HAP-1 (cell line): ENCODE results near the gene PARPBP.
"Not testable (repeated sequence)": the region's sequence is repeated elsewhere in the genome, so short reads cannot be mapped to it uniquely, and the experiment has no call there.

Experiments used
- DNase-seq, 2 experiments: peaks; one replicate each; pipeline ENCODE4 v3.0.0-alpha.2; 2016 to 2020; ENCODE audit warnings: low spot score in 2 of 2
- H3K27me3 ChIP-seq: fragments of 250-450 bp; sonication (Bioruptor Pico); 2 replicates; pipeline ENCODE4 v1.5.1; 2020; ENCODE audit warnings: low read depth, mild to moderate bottlenecking, moderate library complexity
- H3K36me3 ChIP-seq: fragments of 250-450 bp; sonication (Bioruptor Pico); replicated peaks from 2 replicates; pipeline ENCODE4 v1.5.1; 2020; ENCODE audit warnings: mild to moderate bottlenecking
- H3K4me1 ChIP-seq: fragments of 250-450 bp; sonication (Bioruptor Pico); 2 replicates; pipeline ENCODE4 v1.5.1; 2020; ENCODE audit warnings: mild to moderate bottlenecking
- H3K4me3 ChIP-seq: fragments of 250-450 bp; sonication (Bioruptor Pico); 2 replicates; pipeline ENCODE4 v1.5.1; 2020; ENCODE audit warnings: mild to moderate bottlenecking, moderate library complexity
- H3K9me3 ChIP-seq: fragments of 250-450 bp; sonication (Bioruptor Pico); 2 replicates; pipeline ENCODE4 v1.5.1; 2020; ENCODE audit warnings: mild to moderate bottlenecking, moderate library complexity
- in situ Hi-C: fragments of 300-500 bp; cut with MboI; formaldehyde crosslinking; loops from 3 replicates; pipeline ENCODE4 v1.14.3; 2020; ENCODE audit warnings: low sequenced_read_pairs, inconsistent platforms, mixed read lengths

PARPBP gene, protein sequence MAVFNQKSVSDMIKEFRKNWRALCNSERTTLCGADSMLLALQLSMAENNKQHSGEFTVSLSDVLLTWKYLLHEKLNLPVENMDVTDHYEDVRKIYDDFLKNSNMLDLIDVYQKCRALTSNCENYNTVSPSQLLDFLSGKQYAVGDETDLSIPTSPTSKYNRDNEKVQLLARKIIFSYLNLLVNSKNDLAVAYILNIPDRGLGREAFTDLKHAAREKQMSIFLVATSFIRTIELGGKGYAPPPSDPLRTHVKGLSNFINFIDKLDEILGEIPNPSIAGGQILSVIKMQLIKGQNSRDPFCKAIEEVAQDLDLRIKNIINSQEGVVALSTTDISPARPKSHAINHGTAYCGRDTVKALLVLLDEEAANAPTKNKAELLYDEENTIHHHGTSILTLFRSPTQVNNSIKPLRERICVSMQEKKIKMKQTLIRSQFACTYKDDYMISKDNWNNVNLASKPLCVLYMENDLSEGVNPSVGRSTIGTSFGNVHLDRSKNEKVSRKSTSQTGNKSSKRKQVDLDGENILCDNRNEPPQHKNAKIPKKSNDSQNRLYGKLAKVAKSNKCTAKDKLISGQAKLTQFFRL

DNA sequence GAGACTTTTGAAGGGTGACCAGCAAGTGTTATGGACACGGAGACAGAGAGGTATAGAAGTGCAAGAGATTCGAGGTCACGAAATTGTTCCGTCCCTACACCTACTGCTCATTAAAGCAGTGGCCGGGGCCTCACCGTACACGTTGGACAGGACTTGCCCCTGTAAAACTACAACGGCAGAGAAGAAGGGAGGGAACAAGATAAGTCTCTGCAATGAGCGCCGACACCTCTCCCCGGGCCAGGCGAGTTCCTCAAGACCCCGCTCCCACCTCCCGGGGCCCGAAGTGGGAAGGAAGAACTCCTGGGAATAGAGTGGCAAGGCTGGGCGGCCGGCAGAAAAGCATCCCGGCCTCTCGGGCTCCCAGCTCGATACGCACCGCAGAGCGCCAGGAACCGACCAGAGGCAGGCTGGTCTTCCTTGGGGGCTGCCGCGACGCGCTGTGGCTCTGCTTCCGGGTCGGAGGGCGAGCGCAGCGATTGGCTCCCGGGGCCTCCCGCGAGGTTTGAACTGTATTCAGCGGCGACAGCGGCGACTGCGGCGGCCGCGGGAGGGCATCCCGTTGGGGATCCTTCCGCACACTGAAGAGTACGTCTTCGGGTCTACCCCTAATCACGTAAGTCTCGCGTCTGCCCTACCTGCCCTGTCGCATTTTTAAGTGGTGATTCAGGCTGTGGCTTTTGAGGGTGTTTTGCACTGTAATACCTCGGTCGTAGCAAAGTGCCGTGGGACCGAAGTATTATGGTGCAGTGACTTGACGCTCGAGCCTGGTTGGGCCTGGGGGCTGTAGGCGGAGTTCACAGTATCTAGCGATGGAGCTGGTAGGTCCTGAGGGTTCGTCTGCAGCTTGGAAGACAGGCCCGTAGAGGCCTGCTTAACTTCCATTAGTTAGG, at the start of gene PARPBP, which contains the start of gene NUP37:
TSS of gene PARPBP (plus strand) at position 510 of the 890 bp plus-strand sequence. CDS start 3,706 bp downstream, outside the sequence.
TSS of gene NUP37 (minus strand) at position 441 of the 890 bp plus-strand sequence. CDS start 1,596 bp downstream, outside the sequence.
- DNase-seq: peak; percentile 86 to 94
- peaks cover 35% of the 10 kb centered on the region for H3K36me3 ChIP-seq
- no peaks in the 10 kb centered on the region for H3K9me3 ChIP-seq
- H3K27me3 ChIP-seq: no peaks in the 10 kb centered on the region
- H3K4me3 ChIP-seq: peak within 1 kb of the TSS; percentile 81
- in situ Hi-C loops: no loop called here
- H3K4me1 ChIP-seq: peaks cover 14% of the 10 kb centered on the region

DNA sequence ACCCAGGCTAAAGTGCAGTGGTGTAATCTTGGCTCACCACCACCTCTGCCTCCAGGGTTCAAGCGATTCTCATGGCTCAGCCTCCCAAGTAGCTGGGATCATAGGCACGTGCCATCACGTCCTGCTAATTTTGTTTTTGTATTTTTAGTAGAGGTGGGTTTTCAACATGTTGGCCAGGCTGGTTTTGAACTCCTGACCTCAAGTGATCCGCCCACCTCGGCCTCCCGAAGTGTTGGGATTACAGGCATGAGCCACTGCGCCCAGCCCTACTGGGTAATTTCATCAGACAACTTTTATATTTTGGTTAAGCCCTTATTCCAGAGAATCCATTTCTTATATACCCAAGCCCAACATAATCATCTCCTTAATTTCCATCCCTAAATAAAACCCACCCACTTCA, 47.9 kb upstream of the PARPBP start:
- DNase-seq, H3K4me1 ChIP-seq, in situ Hi-C loops, H3K27me3 ChIP-seq, H3K9me3 ChIP-seq, H3K4me3 ChIP-seq, H3K36me3 ChIP-seq: not testable (repeated sequence)

DNA sequence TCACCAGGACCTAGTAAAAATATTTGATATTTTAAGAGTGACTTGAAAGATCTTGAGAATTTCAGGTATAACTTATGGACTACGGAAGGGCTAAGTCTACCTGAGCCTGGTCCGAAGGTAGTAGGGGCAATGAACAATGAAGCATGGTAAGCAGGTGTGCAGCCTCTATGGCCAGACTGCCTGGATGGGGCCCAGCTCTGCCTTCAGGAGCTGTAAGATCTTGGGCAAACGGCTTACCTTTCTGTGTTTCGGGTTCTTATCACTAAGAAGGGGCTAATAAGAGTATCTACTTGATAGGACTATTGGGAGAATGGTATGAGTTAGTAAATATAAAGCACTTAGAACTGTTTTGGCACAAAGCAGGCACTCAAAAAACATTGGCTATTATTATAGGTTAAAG, 39.1 kb upstream of the PARPBP start:
- H3K4me1 ChIP-seq: peaks cover 11% of the 10 kb centered on the region; the same call in 1 of the 2 replicates
- peaks cover 46% of the 10 kb centered on the region for H3K36me3 ChIP-seq
- DNase-seq: no peak
- no peak overlapping the region for H3K4me3 ChIP-seq
- in situ Hi-C loops: no loop called here
- H3K9me3 ChIP-seq: no peaks in the 10 kb centered on the region
- H3K27me3 ChIP-seq: no peaks in the 10 kb centered on the region

DNA sequence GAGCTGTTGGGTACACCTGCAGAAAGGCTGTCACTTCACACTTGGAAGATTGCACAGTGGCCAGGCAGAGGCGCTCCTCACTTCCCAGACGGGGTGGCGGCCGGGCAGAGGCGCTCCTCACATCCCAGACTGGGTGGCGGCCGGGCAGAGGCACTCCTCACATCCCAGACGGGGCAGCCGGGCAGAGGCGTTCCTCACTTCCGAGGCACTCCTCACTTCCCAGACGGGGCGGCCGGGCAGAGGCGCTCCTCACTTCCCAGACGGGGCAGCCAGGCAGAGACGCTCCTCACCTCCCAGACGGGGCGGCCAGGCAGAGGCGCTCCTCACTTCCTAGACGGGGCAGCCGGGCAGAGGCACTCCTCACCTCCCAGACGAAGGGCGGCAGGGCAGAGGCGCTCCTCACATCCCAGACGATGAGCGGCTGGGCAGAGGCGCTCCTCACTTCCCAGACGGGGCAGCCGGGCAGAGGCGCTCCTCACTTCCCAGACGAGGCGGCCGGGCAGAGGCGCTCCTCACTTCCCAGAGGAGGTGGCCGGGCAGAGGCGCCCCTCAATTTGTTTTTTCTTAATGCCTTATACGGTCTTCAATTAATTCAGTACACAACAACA, 30.7 kb upstream of the PARPBP start:
- H3K36me3 ChIP-seq: peaks cover 16% of the 10 kb centered on the region
- H3K4me1 ChIP-seq, DNase-seq, H3K9me3 ChIP-seq, H3K27me3 ChIP-seq, in situ Hi-C loops, H3K4me3 ChIP-seq: not testable (repeated sequence)

DNA sequence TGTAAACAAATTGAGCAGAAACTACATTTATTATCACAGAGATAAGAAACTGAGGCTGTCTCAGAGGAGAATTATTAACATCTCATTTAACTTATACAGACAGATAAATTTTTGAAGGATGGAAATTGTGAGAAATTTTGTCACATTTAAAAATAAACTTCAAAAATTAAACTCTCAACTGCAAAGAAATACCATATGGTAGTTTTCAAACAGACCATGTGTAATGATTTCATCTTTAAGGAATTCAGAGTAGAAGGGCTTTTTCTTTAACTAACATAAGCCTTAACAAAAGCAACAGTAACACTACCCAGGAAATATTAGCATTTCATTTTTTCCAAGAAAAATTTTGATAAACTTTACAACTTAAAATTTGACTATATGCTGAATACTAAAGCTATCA, 26.7 kb upstream of the PARPBP start:
- Histone ChIP-seq H3K4me1 (no peaks in the 10 kb centered on the region), H3K9me3 (no peaks in the 10 kb centered on the region), H3K27me3 (no peaks in the 10 kb centered on the region), H3K4me3 (no peak overlapping the region), H3K36me3 (peaks cover 33% of the 10 kb centered on the region)
- no peak for DNase-seq
- in situ Hi-C loops: no loop called here

DNA sequence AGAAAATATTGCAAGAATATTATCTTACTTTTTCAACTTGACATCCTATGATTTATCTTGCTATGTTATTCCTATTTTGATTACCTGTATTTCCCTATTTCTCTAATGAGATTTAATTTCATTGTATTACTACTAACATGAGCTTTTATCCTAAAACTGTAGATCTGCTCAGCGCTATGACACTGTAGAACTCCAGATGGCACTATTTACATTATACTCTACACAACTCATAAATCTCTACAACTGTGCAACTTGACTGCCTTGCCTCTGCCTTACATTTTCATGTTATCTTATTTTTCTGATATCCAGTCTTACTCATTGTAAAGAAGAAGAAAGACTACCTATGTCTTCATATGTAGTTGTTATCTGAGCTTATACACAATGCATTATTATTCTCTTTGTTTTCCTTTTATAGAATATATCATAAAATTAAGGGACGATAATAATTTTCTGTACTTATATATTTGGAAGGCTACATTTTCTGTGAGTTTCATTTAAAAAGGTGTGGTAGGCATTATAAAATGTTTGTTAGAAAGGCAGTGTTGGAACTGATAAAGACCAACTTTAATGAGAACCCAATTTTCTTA, 24.2 kb upstream of the PARPBP start:
- Histone ChIP-seq H3K9me3 (no peaks in the 10 kb centered on the region), H3K4me1 (no peaks in the 10 kb centered on the region), H3K4me3 (no peak overlapping the region), H3K27me3 (no peaks in the 10 kb centered on the region), H3K36me3 (peaks cover 43% of the 10 kb centered on the region)
- DNase-seq: peak in 1 of 2 experiments; percentile 25
- in situ Hi-C loops: no loop called here

DNA sequence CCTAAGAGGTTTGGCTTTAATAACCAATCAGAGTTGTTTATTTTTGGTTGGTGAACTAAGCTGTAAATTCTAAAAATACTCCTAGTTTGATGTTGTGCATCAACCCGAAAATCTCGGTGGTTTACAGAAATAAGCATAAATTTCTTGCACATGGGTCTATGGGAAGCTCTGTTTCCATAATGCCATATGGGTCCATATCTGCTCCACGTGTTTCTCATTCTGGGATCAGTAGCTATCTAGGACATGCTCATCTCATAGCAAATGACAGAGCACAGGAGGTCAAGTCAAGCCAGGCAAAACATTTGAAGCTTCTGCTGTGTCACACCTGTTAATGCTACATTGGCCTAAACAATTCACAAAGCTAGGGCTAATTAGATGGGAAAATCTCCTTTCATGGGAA, 23.1 kb upstream of the PARPBP start:
- in situ Hi-C loops: no loop called here
- H3K27me3 ChIP-seq: no peaks in the 10 kb centered on the region
- no peaks in the 10 kb centered on the region for H3K9me3 ChIP-seq
- H3K4me3 ChIP-seq: no peak overlapping the region
- peaks cover 43% of the 10 kb centered on the region for H3K36me3 ChIP-seq
- no peaks in the 10 kb centered on the region for H3K4me1 ChIP-seq
- no peak for DNase-seq

DNA sequence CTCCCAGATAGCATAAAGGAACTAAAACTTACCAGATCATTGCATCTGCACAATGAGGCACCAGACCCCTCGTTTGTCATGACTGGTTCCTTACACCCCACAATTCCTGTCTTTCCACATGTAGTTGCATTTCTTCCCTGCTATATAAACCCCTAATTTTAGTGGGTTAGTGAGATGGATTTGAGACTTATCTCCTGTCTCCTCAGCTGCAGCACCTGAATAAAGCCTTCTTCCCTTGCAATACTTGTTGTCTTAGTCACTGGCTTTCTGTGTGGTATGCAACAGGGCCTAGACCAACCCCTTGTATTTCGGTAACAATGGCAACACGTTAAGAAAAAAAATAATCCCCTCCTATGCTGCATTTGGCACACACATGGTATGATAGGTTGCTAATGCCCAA, 13.1 kb upstream of the PARPBP start:
- no peak overlapping the region for H3K4me3 ChIP-seq
- no peaks in the 10 kb centered on the region for H3K27me3 ChIP-seq
- peaks cover 6% of the 10 kb centered on the region; the same call in 1 of the 2 replicates for H3K9me3 ChIP-seq
- H3K36me3 ChIP-seq: peaks cover 68% of the 10 kb centered on the region
- DNase-seq: no peak
- H3K4me1 ChIP-seq: no peaks in the 10 kb centered on the region
- in situ Hi-C loops: no loop called here

DNA sequence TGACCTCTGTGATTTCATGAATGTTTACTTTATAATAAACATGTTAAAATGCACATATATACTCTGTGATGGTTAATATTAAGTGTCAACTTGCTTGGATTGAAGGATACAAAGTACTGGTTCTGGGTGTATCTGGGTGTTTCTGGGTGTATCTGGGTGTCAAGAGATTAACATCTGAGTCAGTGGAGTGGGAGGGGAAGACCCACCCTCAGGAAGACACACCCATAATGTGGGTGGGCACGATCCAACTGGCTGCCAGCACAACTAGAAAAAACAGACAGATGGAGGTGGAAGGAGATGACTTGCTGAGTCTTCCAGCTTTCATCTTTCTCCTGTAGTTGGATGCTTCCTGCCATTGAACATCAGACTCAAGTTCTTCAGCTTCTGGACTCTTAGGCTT, 12.0 kb upstream of the PARPBP start:
- in situ Hi-C loops: no loop called here
- DNase-seq: no peak
- no peak overlapping the region for H3K4me3 ChIP-seq

DNA sequence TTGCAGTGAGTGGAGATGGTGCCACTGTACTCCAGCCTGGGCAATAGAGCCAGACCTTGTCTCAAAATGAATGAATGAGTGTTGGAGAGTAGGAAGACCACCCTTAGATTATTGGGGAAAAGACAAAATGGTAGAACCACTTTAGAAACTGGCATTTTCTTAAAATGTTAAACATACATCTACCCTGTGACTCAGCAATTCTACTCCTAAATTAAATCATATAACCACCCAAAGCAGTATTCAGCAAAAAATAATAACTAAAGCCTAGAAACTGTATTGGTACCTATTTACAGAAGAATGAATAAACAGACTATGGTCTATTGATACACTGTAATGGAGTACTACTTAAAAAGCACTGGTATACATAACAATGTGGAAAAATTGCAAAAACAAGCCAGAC, 9.2 kb upstream of the PARPBP start:
- DNase-seq: no peak
- peaks cover 6% of the 10 kb centered on the region; the same call in 1 of the 2 replicates for H3K9me3 ChIP-seq
- peaks cover 72% of the 10 kb centered on the region for H3K36me3 ChIP-seq
- H3K27me3 ChIP-seq: no peaks in the 10 kb centered on the region
- H3K4me3 ChIP-seq: no peak overlapping the region
- in situ Hi-C loops: no loop called here
- no peaks in the 10 kb centered on the region for H3K4me1 ChIP-seq

More for the DNA sequence above, 12.0 kb upstream of the PARPBP start:
- Histone ChIP-seq H3K4me1 (no peaks in the 10 kb centered on the region), H3K9me3 (peaks cover 6% of the 10 kb centered on the region; the same call in 1 of the 2 replicates), H3K36me3 (peaks cover 70% of the 10 kb centered on the region), H3K27me3 (no peaks in the 10 kb centered on the region)

DNA sequence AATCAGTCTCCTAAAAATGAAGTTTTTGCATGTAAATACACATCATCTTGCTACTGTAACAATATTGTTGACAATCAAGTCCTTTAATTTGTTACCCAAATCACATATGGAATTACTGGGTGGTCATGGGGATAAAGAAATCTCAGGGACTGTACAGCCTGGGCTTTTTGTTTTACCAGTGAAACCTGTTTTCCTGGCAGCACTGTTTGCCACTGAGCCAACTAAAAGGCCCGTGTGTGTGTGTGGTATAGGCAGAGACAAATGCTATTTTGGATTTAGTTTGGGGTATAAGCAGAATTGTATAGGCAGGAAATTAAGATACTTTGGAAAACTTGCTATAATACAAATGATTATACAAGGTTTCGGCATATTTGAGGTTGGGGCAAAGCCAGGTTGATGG, 5.8 kb upstream of the PARPBP start:
- H3K27me3 ChIP-seq: no peaks in the 10 kb centered on the region
- H3K9me3 ChIP-seq: no peaks in the 10 kb centered on the region
- H3K4me3 ChIP-seq: no peak overlapping the region
- DNase-seq: no peak
- H3K4me1 ChIP-seq: peaks cover 4% of the 10 kb centered on the region
- in situ Hi-C loops: no loop called here
- peaks cover 64% of the 10 kb centered on the region for H3K36me3 ChIP-seq

DNA sequence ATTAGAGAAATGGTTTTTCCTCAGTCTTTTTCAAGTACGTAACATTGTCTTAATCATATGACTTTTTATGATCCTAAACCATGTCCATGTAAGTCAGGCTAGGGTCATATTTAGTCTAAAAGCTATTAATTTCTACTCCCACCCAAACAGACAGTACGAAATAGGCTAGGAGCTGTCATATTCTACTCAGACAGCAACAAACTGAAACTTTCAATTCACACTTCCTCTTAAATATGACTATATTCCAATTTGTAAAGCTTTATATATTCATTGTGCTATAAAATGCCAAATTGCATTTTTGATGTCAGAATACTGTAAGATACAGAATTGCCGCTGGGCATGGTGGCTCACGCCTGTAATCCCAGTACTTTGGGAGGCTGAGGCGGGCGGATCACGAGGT, 3.6 kb upstream of the PARPBP start:
- no peaks in the 10 kb centered on the region for H3K27me3 ChIP-seq
- H3K9me3 ChIP-seq: no peaks in the 10 kb centered on the region
- peaks cover 46% of the 10 kb centered on the region for H3K36me3 ChIP-seq
- H3K4me3 ChIP-seq: no peak overlapping the region
- H3K4me1 ChIP-seq: peaks cover 4% of the 10 kb centered on the region
- no peak for DNase-seq
- in situ Hi-C loops: no loop called here

DNA sequence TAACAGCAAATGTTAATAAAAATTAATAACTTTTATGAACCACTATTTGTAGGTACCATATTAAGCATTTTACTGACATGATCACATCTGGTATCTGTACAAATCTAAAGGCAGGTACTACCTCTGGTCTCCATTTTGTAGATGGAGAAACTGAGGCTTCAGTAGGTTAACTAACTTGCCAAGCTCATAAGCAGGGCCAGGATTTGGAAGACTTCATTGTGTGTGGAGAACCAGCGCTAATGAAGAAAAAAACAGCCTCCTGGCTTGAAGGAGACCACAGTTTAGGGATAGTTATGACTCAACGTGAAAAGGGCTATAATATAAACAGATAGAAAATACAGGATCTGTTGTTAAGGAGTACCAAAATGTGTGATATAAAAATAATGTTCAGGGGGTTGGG, 1.1 kb upstream of the PARPBP start:
- DNase-seq: no peak
- Histone ChIP-seq H3K36me3 (peaks cover 40% of the 10 kb centered on the region), H3K9me3 (no peaks in the 10 kb centered on the region), H3K4me3 (peak overlapping the region; percentile 81), H3K4me1 (peaks cover 14% of the 10 kb centered on the region), H3K27me3 (no peaks in the 10 kb centered on the region)
- in situ Hi-C loops: no loop called here
